Stimulated activated CD4-positive, alpha-beta T cell treated with anti-CD3 and anti-CD28 coated beads, Interleukin-4, amount 100 ng/mL, for 48 hours (primary cell): Measurements from ENCODE around the gene IL17RB.

Source experiments
- DNase-seq, 2 donors: peaks; one replicate each; pipeline ENCODE4 v3.0.0-alpha.2; 2020; ENCODE audit warnings: low read depth in 2 of 2

Gene IL17RB

DNA sequence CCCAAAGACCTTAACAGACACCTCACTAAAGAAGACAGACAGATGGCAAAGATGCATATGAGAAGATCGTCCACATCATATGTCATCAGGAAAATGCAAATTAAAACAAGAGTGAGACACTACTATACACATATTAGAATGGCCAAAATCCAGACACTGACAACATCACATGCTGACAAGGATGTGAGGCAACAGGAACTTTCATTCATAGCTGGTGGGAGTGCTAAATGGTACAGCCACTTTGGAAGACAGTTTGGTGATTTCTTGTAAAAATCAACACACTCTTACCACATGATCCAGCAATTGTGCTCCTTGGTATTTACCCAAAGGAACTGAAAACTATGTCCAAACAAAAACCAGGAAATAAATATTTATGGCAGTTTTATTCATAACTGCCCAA is 17.8 kb upstream of the IL17RB start:
- DNase-seq = no peak

DNA sequence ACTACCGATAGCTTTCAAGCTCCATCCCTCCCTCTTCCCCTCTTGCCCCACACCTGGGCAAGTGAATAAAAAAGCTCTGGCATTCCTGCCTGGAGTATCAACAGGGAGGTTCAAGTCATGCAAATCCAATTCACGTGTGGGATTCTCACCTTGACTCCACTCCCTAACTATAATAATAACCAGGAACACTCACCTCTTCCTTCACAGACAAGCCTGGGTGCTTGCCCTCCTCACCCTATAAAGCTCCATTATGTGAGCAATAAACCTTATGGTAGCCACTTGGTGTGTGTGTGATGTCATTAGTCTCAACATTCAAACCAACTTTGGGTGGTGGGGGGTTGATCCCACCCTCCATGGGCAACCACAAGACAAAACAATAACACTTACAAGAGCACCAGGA is 16.8 kb upstream of the IL17RB start:
- DNase-seq = no peak

DNA sequence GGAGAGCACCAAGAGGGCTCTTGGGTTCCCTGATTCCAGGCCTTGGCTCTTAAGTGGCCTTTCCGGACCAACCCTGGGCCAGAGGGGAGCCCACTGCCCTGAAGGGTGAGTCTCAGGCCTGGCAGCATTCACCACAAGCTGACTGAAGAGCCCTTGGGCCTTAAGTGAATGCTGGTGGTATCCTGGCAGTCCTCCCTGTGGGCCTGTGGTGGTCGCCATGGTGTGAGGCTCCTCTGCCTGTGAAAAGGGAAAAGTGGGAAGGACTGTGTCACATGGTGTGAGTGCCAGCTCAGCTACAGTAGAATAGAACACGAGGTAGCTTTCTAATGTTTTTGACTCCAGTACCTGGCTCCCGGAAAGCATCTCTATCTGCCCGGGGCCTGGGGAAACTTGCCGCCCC is 15.4 kb upstream of the IL17RB start:
- no peak for DNase-seq

DNA sequence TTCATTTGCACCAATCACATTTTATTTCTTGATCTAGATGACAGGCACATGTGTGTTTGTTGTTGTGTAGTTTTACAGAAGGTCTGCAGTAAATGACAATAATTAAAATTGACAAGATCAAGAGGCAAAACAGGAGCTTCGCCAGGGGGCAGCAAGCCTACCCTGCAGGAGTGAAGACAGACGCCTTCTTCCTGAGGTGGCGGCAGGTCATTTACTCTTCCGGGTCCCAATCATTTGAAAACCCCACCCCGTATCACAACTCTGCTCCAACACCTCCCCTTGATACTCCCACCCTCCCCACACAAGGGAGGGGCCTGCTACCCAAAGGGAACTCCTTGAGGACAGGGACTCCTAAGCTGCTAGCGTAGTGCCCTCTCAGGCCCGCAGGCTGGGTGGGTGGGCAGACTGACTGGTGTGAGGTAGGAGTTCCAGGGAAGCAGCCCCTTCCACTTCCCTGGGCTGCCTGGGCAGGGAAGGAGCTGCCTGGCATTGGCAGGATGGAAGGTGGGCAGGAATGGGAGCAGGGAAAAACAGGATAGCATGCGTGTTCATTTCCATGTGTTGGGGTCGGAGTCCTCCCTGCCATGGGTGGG is 13.2 kb upstream of the IL17RB start:
- DNase-seq = no peak

DNA sequence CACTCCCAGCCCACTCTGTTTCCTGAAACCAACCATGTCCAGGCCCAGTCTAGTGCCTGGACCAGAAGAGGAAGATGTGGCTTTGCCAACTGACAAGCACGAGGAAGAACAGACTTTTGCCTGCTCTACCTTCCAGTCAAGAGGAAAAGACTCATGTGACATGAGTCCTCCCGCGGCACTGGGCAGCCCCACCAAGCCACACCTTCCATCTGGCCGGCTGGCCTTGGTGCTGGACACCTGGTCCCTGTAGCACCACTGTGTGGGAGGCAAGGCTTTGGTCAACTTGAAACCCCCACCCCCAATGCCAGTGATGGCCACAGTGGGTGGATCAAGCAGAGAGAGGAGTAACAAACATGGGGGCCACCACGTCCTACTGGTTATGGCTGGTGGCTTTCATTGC is 12.7 kb upstream of the IL17RB start:
- DNase-seq = no peak

DNA sequence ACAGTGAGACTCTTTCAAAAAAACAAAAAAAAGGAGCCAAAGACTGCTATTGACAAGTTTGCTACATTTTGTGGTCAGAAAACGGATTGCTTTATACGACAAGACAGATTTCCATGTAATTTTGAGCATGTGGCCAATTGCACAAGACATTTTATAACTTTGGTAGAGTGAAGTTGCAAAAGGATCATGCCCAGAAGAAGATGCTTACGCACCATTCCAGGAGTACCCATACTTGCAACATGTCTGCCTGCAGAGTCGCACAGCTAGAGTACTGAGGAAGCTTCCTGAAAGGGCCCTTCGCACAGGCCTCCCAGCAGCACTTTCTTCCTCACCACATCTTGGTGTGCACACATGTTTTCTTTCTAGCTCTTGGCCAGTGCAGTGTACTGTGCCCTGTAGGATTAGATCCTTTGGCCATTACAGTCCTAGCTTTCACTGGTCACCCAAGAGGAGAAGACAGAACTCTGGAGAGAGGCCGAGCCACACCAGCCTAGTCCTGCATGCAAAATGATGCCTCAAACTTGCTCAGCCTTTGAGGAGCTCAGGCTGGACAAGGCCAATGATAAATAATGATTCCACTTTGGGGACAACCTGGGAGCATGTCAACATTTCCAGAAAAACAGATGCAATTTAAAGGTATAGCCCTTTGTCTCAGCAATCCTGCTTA is 11.8 kb upstream of the IL17RB start:
- no peak for DNase-seq

DNA sequence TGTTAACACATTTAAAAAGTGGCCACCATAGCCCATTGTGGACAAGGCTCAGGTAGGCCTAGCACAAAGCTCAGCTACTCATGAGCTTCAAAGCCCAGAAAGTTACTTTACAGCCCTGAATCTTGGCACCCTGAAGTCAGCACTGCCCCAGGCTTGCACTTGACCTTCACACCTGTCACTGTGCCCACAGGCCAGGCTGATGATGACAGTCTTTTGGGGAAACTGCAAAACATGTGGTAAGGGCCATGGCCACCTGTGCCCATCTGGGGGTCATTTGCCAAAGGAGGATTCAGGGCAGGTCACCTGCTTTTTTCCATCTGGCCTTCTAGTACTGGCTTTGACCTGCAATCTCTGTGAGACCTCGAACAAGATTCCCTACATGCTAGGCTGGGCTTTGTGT is 11.1 kb upstream of the IL17RB start:
- DNase-seq = no peak

DNA sequence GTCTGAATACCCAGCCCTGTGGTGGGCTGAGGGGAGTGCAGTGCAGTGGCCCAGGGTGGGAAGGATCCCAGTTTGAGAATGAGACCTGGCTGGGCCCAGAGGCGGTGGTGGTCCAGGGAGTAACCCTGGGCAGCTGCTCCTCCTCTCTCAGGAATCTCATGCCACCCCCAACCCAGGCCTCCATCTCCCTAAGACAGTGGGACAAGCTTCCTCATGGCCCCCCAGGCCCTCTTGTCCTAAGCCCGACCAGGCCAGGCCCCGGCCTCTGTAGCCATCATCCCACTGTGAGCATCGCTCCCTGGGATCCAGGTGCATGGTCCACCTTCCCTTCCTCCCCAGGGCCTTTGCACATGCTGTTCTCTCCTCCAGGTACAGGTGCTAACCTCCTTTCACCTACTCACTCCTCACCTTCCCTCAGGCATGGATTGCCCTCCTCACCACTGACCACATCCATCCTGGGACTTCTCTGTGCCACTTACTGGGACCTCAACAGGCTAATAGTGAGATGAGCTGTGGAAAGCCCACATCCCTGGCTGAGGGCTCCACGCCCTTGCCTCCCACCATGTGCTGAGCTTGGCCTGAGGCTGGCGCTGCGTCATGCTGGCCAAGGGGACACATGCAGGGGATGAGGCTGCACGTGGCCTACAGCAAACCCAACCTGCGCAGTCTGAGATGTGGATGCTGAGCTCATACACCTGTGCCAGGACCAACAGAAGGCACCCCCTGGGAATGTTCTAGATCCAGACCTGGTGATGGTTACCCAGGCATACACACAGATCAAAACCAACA is 10.1 kb upstream of the IL17RB start:
- DNase-seq = no peak

DNA sequence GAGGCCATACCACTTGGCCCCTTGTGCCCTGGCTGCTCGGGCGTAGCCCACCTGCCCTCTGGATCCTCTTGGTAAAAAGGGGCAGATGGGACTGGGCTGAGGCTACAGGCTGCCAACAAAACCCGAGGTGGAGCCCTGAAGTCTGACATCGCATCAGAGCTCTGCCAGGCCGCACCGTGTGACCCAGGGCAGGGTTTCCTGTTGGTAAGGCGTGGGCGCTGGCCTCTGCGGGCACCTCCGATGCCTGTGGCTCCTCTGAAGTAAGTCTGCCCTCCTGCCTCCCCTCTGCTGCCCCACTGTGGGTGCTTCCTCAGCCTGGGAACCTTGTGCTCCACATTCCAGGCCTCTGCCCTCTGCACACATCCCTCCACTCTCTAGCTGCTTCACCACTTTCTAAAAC is 9.0 kb upstream of the IL17RB start:
- no peak for DNase-seq

DNA sequence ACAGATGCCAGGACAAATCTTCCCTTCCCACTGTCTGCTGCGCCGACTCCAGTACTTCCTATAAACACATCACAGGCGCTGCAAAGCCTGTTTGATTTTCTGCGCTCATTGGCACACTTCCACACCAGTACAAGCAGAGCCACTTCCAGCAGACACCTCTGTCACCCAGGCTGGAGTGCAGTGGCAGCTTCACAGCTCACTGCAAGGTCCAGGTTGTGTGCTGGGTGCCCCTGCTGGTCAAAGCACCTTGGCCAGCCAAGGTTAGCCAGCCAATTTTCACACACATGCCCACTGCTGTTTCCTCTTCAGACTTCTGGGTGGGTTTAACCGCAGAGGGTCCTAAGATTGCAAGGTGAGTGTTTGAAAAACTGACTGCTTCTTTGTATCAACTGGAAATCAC is 5.1 kb upstream of the IL17RB start:
- DNase-seq = no peak

DNA sequence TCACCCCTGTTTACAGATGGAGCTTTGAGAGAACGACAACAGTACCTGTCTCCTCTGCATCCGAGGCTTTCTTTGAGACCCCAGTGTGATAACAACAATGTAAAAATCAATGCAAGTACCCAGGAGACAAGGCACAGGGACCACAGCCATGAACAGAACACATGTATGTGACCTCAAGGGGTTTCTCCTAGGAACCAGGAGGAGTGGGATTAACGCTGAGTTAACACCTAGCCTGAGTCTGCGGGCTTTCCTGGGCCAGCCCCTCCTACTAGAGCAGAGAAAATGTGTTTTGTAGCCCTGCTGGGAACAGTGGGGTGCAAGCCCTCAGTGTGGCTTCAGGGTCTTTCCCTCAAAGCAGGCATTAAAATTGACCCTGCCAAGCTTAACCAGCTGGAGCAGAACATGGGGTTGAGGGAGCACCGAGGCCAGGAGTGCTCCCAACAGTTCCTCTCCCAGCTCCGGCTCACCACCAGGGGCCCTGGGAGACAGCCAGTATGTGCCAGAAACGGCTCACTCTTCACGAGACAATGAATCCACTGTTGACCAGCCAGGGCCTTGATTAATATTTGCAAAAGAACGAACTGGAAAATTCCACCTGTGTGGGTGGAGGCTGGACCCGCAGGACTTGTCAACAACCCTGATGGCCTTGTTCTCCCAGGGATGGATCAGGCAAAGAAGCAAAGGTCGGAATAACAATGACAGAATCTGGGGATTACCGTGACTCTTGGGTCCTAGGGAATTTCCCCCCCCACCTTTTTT is 3.8 kb upstream of the IL17RB start:
- DNase-seq = no peak

DNA sequence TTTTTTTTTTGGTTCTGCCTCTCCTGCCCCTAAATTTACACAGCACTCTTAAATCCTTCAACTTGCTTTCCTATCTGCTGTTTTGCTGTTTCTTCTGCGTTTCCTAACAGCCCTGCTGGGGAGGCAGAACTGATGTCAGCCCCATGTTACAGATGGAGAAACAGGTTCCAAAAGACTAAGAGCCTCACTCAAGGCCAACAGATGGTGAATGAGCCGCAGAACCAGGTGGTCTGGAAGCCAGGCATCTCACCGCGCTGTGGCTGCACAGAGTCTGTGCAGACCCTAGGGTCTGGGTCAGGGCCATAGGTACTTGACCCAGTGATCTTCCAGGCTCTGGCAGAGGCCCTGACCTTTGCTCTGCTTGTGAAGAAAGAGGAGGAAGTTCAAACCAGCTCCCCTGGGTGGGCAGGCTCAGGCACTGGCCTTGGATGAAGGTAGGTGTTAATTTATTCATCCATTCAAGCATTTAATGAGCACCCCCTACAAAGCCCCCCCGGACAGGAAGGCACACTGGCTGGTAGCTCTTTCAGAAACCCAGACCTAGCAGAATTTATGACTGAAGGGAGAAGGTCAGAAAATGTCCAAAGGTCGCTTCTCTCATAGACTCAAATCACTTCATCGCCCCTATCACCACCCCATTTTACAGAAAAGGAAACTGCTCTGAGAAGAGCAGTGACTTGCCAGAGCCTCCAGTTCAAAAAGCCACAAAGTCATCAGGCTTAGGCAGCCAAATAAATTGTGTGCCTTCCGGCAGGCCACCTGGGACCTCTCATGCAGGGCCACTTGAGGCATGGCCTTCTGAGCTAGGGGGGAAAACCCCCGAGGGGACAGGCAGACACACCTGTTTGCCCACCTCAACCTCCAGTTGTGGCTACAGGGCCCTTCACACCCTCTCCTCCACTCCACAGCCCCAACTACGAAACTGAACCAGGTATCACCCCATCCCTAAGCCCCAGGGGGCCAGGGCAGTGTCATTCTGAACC is 2.9 kb upstream of the IL17RB start:
- no peak for DNase-seq

DNA sequence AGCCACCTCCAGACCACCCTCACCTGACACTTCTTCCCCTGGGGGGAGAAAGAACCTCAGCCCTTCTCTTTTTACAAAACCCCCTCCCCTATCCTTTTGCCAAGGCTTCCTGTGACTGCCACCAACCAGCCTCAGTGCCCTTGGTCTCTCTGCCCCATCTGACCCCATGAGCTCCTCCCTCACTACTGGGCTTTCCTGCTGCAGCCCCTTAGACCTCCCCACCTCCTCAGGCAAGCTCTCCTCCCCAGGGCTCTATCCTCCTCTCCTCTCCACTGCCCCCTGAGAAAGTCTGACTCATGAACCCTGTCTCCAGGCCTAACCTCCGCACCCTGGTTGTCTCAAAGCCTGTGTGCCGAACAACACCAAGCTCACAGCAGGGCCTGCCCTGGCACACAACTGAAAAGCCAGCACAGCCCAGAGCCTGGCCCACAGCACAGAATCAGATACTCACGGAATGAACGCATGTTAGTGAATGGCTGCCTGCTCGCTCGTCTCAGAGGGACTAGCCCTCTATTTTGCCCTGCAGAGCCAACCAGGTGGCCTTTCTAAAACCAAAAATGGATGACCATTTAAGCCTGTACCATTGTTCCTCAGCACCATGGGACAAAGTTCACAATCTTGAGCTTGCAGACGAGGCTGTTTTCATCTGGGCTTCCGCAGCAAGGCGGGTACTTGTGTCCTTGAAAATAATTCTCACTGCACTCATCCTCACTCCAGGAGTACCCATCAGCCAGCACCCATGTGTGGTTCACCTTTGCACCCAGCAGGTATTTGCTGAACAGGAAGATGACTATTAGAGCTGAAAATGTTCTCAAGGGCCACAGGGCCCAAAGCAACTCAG is 1.9 kb upstream of the IL17RB start:
- no peak for DNase-seq

DNA sequence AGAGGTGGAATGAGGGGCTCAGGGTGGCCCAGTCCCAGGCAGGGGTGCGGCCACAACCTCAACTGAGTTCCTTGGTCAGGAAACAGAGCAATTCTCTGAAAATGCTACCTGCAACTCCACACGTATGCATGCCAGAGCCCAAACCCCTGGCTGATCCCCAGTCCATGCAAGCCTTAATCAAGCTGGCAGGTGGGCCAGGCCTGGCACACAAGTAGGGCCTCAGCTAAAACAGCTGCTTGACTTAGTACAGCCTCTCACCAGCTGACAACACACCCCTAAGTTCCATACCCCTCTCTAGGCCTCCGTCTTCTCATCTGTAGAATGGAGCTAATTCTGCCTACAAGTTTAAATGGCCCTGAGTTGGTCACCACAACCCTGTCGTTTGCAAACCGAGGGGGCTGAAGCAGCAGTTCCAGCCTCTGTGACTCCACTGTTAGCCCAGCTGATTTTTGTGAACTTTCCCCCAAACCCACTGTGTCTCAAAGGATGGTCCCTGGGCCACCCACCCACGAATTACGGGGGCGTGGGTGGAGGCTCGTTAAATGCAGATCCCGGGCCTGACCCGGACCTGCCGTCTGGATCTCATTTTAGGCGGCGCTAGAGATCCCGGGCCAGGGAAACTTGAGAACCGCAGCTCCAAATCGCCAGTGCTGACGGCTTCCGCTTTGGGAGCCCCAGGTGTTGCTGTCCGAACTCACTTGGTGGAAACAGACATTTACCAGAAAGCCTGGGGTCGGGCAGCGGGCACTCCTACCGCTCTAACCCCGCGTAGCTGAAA is 1.1 kb upstream of the IL17RB start:
- no peak for DNase-seq

DNA sequence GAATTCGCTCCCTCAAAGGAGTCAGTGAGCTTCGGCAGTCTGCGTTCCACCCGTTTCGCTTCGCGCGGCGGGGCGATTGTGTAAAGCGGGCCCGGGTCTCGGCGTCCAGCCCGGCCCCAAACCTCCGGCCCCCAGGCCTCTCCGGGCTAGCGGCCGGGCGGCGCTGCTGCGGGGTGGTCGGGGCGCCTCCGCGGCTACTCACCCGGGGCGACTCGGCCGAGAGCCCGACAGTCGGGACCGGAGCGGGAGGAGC is 561 bp upstream of the IL17RB start:
- no peak for DNase-seq

DNA sequence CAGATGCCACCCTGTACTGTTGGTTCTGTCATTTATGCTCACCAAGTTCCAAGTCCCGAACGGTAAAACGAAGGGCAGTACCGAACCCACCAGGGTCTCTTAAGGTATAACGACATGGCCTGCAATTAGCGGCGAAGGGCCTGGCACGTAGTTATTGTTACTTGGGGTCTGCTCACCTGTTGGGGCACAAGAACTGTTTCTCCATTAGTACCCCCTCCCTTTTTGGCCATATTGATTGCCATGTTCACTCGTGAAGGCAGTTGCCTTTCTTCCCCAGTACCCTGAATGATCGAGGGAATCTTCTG is 435 bp downstream of the IL17RB start:
- no peak for DNase-seq

DNA sequence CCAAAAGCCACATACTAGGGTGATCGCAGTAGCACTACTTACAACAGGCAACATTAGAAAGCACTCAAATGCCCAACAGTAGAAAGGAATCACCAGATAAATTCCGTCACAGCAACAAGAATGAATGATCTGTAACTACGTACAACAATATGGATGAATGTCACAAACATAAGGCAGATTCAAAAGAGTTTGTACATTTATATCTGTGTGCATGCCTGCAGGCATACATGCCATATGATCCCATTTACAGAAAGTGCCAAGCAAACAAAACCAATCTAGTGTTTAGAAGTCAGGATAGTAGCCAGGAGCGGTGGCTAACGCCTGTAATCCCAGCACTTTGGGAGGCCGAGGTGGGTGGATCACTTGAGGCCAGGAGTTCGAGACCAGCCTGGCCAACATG is 3.5 kb downstream of the IL17RB start:
- DNase-seq = no peak

DNA sequence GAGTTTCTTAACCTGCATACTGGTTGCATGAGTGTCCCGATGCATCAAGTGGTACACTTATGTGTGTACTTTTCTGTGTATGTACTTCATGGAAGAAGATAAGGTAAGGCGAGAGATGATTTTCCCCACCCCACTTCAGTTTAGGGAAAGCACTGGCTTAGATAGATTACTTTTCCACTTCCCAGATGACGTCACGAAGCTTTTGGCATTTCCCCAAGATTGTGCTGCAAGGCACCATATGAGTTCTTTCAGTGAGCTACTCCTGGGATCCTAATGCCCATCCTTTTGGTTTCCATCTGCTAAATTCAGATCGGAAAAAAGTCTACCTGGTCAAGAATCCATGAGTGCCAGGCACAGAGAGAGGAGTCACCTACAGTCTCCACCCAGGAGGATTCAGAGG is 4.5 kb downstream of the IL17RB start:
- DNase-seq = no peak

DNA sequence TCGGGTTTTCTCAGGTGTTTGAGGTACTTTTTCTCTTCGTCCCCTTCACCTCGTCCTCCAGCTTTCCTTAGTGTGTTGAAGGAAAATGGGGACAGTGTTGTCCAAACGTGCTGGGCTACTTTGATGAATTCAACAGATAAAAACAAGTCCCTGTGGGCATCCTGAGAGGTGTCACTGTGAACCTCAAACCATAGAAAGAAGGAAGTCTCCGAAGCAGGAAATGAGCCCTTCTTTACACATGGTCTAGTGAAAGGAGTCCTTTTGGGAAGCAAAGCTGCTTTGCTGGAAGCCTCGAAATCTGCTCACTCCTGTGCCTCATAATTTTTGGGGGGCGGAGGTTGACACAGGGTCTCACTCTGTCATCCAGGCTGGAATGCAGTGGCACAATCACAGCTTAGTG is 10.6 kb downstream of the IL17RB start:
- no peak for DNase-seq

DNA sequence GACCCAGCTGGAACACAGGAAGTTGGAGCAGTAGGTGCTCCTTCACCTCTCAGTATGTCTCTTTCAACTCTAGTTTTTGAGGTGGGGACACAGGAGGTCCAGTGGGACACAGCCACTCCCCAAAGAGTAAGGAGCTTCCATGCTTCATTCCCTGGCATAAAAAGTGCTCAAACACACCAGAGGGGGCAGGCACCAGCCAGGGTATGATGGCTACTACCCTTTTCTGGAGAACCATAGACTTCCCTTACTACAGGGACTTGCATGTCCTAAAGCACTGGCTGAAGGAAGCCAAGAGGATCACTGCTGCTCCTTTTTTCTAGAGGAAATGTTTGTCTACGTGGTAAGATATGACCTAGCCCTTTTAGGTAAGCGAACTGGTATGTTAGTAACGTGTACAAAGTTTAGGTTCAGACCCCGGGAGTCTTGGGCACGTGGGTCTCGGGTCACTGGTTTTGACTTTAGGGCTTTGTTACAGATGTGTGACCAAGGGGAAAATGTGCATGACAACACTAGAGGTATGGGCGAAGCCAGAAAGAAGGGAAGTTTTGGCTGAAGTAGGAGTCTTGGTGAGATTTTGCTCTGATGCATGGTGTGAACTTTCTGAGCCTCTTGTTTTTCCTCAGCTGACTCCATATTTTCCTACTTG is 11.9 kb downstream of the IL17RB start:
- DNase-seq = no peak
